Activated naive CD4-positive, alpha-beta T cell treated with anti-CD3 and anti-CD28 coated beads, Interleukin-2, amount 50 U/mL, for 16 hours (primary cell): ENCODE results near the gene MAPK9.
A peak's percentile ranks its signal among the peaks of the same experiment; 100 is the strongest.
"Not testable (repeated sequence)": the region's sequence is repeated elsewhere in the genome, so short reads cannot be mapped to it uniquely, and the experiment has no call there.

Experiments
- DNase-seq: peaks from one replicate; pipeline ENCODE4 v3.0.0-alpha.2; 2020

MAPK9 gene

DNA sequence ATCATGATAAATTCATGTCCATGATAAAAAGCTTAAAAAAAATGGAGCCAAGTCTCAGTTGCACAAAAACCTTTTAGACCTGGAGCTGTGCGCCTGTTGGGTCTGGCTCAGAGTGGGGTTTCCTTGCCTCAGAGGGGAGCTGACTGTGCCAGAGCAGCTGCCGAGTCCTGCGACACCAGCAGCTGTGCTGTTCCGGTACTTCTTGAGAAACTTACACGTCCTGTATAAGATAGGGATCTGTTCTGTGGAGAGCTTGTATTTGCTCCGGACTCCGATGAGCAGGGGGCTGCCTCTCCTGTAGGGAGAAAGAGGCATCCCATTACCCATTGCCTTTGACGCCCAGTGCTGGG, 32.7 kb upstream of the MAPK9 start:
- DNase-seq = no peak

DNA sequence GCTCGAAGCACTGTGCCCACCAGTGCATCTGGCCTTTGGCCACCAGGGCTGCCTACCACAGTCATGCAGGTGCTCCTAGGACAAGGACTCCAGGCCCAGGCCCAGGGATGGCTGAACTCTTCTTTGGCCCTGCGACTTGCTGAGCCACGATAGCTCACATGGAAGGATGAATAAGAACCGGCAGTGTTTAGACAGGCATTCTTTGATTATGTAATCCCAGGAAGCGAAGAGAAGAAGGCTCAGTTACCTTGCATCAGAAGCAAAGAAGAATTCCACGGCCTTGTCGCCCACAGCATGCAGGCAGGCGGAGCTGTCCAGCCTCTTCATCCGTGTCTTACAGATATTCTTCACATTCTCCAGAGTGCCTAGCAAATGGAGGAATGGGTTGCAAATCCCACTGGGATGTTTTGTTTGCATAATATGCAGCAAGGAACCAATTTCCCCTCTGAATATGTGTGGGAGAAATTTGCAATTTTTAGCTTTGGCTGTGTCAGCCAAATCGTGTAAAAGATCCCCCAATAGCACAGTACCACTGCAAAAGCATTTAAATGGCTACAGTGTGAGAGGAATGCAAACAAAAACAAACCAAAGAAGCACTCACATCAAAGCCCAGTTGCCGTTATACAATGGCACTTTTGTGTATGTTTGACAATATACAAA, 32.2 kb upstream of the MAPK9 start:
- no peak for DNase-seq

DNA sequence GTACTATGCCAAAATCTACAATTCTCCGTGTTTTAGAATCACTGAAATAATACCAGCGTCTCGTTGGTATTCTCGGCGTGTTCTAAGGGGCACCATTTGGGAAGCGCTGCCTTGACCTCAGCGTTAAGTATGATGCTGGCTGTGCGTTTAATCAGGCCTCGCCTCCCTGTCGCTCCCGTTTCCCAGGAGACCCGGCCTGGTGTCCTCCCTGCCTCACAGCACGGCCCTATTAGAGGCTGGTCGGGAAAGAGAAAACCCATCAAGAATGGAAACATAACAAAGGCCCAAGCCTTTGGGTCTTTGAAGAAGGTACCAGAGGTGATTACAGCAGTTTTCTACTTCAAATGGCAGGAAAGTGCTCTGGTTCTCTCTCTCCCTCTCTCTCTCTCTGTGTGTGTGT, 31.3 kb upstream of the MAPK9 start:
- no peak for DNase-seq

DNA sequence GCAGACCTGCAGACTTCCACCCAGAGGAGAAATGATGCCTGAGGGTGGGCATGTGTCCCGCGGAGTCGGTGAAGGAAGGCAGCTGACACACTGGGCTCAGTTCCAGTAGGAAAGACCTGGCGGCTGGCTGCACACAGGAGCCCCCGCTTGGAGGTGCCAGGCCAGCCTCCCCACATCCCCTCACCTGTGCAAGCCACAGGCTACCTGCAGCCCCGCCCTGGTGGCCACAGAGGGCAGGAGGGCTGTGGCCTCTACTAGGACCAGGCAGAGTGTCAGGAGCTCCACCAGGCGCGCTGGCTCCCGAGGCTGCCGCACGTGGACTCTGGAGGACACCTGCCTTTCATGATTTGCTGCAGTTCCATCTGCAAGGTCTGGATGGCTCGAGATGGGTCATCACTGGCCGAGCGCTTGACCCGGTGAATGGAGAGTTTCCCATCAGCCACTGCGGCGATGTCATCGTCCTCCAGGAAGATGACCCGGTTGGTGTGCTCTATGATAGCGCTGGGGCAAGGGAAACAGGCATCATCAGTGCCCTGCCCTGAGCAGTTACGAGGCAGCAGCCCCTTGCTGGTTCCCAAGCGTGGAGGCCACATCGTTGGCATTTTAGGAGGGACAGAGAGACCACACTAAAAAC, 26.7 kb upstream of the MAPK9 start:
- DNase-seq = no peak

DNA sequence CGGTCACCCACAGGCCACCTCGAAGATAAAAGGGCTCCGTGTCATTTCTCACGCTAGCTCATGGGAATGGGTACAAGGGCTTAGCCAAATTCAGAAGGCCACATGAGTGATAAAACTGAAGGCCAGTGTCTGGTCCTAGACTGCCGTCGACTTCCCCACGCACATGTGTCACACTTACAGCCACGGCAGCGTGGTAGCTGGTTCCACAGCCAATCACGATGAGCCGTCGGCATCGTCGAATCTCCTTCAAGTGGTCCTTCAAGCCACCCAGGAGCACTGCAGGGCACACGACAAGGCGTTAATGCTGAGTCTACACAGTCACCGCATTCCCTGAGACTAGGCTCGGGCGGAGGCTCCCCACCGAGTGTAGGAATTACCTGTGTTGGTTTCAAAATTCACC, 24.7 kb upstream of the MAPK9 start:
- no peak for DNase-seq

DNA sequence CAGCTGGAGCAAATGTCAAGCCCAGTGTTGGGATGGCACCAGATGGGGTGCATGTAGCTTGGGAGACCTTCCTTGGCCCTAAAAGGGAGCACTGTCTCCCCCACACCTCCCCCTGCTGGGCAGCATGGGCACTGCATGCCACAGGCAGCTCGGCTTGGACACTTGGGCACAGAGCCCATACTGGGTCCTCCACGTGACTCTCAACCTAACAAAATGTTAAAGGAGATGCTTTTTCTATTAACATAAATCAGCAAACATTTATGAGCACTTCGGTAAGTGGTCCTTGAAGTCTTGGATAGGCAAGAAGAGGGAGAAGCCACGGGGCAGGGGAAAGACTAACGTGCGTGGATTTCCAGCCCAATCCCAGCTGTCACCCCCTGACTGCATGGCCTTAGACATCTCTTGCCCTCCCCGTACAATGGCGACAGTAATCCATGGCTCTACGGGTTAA, 23.9 kb upstream of the MAPK9 start:
- peak; percentile 73 for DNase-seq

DNA sequence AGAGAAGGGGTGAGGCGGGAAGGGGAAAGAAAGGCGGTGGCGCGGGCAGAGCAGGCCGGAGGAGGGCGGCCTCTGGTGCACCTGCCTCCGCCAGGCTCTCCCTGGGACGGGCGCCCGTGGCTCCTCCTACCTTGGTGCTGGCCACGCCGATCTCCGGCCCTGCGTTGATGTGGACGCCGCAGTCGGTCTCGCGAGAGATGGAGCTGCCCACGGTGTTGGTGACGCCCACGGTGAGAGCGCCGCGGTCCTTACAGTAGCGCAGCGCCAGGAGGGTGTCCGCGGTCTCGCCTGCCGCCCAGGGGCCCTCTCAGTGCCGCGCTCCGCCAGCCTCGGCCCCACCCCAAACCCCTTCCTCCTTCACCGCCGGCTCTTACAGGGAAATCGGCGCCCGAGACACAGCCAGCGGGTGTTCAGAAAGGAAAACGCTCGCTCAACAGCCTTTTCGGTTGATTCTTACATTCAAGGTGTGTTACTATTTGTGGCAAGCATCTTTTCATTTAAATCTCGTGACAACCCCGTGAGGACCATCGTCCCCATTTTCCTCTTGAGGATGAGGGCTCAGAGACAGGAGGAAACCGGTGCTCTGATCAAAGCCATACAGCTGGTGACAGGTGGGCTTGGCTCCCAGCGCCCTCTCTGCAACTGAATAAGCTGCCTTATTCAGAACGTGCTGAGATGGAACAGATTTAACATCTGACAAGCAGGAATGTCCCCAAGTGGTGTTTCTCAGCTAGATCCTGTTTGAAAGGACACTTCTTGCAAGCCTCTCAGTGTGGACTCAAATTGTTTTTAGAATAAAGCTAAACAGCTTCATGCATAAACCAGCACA, 22.0 kb upstream of the MAPK9 start:
- peak; percentile 50 for DNase-seq

DNA sequence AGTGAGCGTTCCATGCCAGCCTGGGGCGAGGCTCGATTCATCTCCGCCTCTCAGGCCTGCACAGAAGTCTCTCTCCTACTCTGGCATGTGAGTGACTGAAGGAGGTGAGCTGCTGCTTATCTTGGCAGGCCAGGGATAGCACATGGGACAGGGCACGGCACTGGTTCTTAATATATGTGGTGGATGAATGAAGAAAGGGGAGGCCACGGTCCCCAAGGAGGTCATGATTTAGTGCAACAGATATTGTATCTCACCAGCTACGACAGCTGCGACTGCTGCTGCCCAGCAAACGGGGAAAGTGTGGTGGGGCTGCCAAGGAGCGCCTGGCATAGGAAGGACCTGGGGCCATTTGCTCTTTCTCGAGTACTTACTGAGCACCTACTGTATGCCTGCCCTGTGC, 19.3 kb upstream of the MAPK9 start:
- DNase-seq = no peak

DNA sequence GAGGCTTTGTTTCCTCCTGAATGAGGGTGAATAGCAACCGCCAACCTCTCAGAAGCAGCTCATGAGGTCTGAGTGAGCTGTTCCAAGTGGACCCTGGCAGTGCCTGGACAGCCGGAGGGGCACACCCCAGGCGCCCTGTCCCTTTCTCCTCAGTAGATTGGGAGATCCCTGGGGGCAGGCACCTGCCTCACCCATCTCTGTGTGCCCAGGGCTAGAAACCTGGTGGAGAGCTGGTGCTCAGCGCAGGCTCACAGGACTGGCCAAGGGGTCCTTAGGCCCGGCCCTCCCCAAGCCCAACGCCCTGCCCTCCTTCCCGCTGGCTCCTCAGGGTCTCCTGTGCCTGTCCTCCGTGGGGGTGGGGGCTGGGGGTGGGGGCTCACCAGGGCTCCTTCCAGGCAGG, 14.9 kb upstream of the MAPK9 start:
- DNase-seq = no peak

DNA sequence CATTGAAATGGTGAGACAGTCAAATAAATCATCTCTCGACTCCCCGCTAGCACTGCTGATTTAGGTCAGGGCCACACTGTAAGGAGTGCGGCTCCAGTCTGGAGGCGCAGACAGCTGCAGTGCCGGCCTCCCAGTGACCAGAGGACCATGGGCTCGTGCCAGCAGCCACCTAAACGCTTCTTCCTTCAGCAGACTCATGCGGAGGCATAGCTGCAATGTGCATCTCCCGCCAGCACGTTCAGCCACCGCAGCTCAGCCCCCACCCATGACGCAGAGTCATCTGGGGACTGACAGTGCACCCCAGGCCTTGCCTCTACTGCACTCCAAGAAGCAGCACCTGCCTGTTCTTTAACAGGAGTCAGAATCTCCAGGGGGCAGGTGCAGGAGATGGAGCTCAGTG, 13.6 kb upstream of the MAPK9 start:
- DNase-seq = no peak

DNA sequence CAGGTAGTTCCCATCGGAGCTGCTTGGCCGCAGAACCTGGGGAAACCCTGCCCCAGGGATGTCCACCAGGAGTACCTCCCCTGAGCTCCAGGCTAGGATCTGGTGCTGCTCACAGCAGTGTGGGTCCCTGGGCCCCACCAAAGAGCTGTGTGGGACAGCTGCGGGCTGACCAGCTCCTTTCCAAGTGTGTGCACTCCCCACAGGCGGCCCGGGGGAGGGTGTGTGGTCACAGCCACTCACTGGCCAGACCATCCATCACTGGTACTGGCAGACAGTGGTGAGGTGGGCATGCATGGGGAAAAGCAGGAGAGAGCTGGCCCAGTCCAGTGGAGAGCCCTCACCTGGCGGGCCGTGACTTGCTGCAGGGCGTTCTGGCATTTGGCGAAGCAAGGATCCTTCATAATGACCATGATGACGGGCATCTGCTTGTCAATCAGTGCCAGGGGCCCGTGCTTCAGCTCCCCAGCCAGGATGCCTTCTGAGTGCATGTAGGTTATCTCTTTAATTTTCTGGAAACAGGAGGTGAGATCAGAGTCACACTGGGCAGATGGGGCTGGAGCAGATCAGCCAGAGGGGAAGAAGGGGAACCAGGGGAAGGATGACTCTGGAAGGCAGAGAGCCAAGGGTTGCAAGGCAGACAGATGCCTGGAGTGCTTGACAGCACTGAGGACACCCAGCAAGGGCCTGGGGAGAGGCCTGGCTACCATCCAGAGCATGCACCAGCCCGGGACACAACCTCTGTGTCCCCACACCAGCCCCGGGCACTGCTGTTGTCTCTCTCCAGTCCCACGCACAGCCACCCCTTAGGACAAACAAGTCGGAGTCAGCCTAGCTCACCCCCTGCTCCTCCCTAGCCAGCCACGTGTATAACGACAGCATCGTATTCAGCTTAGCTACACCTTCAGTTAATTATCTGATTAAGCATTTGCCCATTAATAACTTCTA, 12.8 kb upstream of the MAPK9 start:
- no peak for DNase-seq

DNA sequence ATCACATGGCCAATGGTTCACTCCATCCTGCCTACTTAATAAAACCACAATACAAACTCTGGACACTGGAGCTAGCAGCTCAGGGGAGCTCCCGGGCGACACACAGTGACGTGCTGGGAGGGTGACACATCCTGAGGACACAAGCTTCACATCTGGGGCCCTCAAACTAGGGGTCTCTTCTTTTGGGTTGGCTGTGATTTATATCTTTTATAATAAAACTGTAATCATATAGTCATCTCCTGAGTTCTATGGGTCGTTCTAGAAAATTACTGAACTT, 12.1 kb upstream of the MAPK9 start:
- DNase-seq = no peak

DNA sequence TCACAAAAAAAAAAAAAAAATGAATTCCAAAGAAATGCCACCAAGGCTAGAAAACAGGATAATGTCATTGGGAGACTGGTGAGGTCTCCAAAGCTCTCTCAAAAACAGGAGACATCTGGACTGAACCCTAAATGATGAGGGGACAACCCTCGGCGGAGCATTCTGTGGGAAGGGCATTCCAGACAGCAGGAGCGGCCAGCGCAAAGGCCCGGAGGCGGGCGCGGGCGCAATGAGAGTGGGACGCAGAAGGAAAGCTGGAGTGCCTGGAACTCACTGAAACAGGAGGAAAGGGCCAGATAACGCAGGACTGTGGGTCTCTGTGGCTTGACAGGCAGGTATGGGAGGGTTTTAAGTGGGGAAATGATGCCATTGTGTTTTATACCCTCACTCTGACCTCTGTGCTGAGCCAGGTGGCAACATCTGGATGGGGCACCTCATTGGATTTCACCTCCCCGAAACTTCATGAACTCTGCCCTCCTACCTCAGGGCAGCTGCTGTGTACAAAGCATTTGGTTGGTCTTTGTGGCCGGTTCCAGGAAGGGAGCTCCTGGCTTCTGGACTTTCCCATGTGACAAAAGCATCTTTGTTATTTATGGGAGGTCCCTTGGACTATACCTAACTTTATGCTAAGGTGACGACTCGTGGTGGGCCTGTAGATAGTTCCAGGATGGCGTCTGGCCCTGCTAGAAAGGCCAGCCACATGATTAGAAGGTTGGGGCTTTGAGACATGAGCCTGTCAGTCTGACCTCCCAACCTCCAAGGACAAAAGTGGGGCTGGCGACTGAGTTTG, 11.5 kb upstream of the MAPK9 start:
- no peak for DNase-seq

DNA sequence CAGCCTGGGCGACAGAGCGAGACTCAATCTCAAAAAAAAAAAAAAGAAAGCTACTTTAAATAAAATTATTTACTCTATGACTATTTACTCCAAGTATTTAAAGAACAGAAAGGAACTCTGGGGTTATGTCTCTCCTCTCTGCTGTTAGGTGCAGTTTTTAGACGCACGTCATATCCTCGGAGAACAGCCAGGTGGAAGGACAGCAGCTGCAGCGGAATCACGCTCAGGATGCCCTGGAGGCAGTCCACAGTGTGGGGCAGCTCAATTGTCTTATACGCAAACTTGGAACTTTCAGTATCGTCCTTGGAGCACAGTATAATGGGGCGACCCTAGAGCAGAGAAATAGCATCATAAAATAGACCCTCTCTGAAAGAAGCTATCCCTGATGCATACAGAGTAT, 10.4 kb upstream of the MAPK9 start:
- DNase-seq = no peak

DNA sequence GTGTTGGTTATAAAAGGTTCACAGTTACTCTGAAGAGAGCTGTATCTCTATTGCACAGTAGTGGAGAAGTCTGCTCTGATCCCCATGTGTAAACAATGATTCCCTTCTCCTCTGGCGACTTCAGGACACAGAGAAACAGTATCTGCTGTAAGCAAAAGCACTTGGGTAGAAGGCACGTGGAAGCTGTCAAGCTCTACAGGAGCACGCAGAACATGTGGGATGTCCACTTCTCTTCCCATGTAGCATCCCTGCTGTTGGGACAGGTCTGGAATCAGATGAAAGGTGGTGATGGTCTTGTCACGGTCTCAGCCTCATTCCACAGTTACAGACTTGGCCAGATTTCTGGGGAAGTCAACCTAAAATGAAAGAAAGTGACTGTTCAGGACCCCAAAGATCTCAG, 9.4 kb upstream of the MAPK9 start:
- no peak for DNase-seq

DNA sequence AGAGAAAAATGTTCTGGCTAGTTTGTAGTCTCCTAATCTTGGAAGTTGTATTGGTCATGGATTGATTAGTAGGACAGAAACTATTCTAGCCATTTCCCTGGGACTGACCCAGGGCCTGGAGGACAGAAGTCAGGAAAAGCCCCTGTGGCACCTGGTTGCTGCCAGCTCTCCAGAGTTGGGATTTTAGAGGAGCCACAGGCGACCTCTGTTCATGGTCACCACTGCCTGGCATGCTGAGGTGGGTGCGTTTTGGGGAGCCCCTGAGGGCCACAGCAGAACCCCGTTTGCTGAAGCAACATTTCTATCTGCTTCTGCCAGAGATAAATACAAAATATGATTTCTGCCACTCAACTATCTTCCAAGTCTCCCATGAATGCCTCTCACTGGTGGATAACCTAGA, 7.6 kb upstream of the MAPK9 start:
- no peak for DNase-seq

DNA sequence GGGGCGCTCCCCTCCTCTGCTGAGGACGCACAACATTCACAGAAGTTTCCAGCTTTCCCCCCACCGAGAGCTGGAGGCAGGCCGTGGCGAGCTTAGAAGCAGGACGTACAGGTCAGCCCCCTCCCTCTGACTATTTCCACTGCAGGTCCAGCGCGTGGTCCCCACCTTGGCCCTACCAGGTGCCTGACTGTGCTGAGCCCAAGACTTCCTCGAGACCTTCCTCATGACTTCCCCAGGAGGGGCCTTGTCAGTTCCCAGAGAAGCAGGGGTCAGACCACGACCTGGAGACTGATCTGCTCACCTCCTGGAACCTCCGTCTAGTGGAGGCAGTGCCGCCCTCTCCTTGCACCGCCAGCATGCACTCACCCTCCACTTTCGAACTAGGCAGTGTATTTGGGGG, 7.1 kb upstream of the MAPK9 start:
- DNase-seq = not testable (repeated sequence)

DNA sequence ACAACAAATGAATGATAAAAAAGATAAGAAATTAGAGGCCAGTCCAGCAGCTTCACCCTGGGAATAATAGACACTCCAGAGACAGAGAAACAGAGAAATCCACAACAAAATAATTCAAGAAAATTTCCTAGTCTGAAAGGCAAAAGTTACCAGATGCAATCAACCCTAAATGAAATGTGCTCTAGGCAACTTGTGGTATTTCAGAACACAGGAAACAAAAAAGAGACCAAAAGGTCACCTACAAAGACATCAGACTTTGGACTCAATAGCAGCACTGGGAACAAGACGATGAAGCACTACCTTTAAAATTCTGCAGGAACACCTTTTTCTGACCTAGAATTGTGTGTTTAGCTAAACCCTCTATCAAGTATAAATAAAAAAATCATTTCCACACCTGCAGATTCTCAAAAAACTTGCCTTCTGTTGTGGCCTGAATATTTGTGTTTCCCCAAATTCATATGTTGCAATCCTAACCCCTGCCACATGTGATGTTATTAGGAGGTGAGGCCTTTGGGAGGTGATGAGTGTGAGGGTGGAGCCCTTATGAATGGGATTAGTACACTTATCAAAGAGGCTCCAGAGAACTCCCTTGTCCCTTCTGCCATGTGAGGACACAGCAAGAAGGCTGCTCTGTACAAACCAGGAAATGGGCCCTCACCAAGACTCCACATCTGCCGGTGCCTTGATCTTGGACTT, 5.9 kb upstream of the MAPK9 start:
- DNase-seq = no peak

DNA sequence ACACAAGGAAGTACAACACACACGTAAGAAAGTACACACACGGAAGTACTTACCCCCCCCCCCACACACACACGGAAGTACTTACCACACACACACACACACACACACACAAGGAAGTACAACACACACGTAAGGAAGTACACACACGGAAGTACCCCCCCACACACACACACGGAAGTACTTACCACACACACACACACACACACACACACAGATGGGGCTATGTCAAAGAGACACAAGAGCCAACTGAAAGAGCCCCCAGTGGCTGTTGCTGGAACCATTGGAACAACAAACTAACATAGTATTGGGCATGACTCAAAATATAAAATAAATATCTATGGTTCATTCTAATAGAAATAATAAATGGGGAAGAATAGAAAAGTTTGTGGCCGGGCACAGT, 4.9 kb upstream of the MAPK9 start:
- DNase-seq = no peak

DNA sequence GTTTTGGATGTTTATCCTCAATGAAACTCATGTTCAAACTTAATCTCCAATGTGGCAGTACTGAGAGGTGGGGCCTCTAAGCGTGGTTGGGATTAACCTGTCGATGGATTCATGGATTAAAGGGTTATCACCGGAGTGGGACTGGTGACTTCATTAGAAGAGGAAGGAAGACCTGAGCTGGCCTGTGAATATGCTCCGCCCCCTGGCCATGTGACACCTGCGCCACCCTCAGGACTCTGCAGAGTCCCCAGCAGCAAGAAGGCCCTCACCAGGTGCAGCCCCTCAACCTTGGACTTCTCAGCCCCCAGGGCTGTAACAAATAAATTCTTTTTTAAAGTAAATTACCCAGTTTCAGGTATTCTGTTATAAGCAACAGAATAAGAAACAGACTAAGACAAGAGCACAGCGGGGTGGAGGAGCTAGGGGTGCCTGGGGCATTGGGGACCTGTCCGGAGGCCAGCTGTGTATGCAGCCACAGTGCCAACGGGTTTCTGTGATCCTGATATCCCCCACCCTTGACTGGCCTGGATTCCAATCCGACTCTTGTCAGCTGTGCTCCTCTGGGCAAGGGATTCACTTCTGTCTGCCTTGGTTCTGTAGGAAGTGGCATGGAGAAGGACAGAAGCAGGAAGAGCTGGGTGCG, 3.2 kb upstream of the MAPK9 start:
- no peak for DNase-seq

DNA sequence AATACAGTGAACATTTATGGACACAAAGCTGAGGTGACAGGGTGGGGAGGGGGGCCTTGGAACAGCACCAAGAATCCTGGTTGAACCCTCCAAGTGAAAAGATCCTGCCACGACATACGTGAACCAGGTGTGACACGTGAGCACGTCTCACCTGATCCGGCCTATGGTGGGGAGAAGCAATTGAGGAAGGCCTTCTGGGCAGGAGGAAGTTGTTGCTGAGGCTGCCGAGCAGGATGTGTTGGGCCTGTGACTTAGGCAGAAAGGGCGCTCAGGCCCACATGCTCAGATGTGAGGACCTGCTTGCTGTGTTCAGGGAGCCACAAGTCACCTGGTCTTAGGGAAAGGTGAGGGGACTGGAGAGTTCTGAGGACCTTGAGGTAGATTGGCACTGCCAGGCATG, 2.5 kb upstream of the MAPK9 start:
- DNase-seq = no peak
